ENCODE results near the gene DTNBP1.
A peak's percentile ranks its signal among the peaks of the same experiment; 100 is the strongest.

Gene DTNBP1, protein sequence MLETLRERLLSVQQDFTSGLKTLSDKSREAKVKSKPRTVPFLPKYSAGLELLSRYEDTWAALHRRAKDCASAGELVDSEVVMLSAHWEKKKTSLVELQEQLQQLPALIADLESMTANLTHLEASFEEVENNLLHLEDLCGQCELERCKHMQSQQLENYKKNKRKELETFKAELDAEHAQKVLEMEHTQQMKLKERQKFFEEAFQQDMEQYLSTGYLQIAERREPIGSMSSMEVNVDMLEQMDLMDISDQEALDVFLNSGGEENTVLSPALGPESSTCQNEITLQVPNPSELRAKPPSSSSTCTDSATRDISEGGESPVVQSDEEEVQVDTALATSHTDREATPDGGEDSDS

DNA sequence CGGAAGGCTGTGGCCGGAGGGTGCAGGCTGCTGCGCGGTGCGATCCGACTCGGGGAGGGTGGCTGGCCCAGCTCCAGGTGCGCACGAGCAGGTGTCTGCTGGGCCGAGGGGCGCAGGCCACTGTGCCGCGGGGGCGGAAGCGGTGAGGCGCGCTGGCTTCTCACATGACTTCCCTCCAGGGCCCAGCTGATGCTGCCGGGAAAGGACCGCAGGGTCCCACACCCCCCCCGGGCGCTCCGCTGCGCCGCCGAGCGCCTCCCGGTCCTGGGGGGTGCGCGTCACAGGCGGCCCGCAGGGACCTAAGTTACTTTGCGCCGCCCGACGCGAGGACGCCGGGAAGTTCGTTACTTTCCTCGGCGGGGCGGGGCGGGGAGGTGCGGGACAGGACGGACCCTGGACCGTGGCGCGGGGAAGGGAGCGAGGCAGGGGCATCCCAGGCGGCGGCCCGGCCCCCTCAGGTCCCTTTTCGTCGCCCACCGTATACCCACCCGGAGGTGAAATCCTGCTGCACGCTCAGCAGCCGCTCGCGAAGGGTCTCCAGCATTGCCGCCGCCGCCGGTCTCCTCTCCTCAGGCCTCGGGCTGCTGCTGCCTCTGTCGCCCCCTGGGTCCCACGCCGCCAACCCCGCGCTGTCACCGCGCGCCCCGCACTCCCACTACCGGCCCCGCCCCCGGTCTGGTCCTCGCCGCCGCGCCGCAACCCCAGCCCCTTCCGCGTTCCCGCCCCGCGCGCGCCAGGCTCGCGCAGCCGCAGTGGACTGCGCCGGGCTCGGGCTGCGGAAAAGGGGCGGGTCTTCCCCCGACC, at the start of gene DTNBP1:
Gene DTNBP1, minus strand, starts transcription at position 703 of the 804 bp plus-strand sequence. Its CDS starts 159 bp downstream, at position 544.
- DNase-seq = peak; percentile 76

DNA sequence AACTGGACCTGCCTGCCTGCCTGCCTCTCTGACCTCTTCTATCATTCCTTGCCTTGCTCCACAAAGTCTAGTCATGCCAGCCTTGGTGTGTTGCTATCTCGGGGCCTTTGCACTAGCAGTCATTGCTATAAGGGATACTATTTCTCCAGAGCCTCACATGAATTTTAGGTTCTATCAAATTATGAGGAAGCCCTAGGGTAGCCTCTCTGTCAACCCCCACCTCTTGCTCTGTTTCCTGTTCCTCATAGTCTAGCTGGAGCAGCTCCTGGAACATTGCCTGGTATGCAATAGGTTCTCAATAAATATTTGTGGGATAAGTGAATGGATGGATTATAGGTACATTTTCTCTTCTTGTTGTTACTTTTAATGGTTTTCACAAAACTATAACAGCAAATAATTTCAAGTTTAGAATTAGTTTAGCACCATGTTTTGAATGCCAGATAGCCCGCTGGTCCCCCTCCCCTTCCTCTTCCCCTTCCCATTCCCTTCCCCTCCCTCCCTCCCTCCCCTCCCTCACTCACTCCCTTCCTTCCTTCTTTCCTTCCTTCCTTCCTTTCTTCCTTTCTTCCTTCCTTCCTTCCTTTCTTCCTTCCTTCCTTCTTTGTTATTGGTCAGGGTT, 46.9 kb upstream of the DTNBP1 start:
- no peak for DNase-seq

DNA sequence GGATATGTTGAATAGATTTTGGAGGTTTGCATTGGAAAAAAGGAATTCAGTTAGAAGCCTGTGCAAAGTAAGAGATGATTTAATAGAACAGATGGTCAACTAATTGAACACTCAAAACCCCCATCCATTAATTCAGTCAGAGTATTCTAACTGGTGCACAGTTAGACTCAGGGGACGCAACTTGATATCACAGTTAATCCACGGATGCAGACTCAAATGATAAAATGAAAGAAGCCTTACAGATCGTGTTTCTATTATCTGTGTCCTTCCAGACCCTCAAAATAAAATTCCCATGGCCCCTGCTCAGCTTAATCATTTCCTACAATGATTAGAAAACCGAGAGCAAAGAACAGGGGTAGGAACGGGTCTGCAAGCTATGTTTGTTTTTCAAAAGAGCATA, 45.4 kb upstream of the DTNBP1 start:
- DNase-seq = no peak

DNA sequence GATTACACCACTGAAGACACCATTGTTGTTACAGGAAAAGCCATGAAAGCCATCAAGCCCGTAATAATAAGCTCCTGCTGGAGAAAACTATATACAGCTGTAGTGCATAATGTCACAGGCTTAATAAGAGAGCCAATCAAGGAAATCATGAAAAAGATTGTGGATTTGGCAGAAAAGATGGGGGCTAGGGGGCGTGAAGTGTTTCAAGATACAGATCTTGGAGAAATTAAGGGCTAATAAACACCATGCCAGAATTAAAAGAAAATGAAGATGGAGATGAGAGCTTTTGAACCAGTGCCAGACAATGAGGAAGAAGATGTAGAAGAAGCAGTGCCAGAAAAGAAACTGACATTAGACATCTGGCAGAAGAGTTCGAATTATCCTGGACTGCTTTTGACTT, 43.2 kb upstream of the DTNBP1 start:
- no peak for DNase-seq

DNA sequence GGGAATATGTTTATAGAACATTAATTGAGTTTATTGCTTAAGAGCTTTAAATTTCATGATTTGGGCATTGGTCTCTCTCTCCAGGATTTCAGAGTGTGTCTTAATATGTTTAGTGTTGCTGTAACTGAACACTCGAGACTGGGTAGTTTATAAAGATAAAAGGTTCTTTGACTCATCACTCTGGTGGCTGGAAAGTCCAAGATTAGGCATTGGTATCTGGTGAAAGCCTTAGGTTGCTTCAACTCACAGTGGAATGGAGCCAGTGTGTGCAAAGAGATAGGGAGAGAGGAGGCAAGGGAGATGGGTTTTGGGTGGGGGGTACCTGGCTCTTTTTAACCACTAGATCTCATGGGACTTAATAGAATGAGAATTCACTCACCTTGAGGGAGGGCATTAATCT, 35.6 kb upstream of the DTNBP1 start:
- DNase-seq = no peak

DNA sequence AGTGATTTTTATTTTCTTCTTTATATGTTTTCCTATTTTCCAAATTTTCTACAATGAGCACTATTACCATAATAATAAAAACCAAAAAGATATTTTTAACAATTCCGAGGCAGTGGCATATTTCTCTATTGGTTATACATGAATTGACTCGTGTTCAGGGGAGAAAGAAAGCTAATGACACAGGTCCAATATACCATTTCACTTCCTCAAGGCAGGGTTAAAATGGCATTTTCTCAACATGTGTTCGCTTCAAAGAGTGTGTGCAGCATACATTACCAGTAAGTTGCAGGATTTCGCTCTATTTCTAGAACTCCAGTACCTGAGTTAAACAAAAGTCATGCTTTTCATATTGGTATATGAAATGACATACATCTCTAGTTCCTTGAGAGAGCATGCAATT, 35.1 kb upstream of the DTNBP1 start:
- no peak for DNase-seq

DNA sequence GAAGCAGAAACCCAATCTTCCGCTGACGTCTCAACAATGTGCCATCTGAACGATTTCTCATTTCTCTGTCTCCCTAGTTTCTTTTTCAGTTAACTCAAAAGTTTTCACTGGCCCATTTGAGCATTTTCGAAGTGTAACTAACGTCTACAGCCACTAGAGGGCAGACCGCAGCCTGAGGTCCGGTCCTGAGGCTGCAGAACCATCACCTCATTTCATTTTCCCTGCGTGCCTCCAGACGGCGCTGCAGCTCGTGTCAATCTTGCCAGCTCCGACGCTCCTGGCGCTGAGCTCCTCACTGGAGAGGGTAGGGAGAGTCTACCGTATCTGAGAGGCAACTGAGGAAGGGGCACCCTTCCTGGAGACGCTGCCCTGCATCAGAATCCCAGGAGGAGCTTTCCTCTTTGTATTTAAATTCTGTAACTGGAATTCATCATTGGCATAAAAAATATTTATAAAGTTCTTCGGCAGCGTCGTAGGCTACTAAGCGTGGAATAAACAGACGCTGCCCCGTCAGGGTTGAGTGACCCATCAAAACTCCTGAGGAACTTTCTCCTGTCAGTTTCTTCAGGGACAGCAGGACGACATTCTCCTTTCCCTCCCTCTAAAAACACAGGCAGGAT, 28.5 kb upstream of the DTNBP1 start:
- peak; percentile 74 for DNase-seq

DNA sequence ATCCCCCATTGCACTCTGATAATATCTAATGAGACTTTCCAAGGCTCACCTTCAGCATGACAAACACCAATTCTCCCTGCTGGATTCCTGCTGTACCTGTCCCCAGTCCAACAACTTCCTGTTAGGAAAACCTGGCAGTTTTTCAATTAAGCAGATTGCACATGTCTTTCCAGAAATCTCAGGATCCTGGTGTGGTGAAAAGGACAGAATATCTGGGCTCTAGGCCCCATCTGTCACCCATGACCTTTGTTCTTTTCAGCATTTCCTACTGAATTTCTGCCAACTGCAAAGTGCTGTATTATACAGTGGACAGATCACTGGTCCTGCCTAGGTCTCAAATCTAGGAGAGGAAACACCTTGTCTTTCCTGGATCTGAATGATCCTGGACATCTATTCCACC, 27.7 kb upstream of the DTNBP1 start:
- no peak for DNase-seq

DNA sequence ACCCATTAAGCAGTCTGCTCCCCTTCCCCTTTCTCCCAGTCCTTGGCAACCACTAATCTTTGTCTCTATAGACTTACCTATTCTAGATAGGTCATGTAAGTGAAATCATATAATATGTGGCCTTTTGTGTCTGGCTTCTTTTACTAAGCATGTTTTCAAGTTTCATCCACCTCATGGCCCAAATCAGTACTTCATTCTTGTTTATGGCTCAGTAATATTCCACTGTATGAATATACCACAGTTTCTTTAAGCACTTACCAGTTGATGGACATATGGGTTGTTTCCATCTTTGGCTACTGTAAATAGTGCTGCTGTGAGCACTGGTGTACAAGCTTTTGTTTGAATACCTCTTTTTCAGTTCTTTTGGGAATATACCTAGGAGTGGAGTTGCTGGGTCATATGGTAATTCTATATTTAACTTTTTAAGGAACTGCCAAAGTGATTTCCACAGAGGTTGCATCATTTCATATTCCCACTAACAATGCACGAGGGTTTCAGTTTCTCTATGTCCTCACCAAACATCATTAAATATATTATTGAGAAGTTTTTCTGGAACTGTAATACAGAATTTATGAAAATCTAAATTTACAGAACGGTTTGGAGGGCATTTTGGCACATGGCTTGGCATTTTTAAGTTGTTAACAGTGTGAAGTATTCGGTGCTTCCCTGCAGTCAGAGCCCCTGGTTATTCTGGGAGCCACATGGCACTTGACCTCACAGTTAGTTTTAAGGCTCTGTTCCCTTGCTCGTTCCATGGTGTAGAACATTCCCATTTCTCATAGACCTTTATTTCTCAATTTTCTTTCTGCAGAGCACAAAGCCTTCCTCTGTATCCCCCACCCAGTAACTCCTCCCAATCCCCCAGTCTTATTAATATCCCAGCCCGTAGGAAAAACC, 27.0 kb upstream of the DTNBP1 start:
- no peak for DNase-seq

DNA sequence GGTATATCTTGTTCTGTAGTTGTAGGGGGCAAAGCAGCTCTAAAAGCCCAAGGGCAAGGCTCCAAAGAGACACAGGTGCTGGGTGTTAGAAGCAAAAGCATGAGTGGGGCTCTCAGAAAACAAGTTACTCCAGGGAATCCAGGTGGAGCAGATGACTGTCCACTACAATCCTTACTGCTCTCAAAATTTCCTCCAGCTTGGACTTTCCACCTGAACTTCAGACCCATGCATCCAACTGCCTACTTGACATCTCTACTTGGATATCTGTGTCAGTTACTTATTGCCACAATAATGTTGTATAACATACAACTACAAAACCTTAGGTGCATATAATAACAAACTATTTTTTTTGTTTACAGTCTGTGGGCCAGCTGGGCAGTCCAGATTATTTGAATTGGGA, 22.8 kb upstream of the DTNBP1 start:
- no peak for DNase-seq

DNA sequence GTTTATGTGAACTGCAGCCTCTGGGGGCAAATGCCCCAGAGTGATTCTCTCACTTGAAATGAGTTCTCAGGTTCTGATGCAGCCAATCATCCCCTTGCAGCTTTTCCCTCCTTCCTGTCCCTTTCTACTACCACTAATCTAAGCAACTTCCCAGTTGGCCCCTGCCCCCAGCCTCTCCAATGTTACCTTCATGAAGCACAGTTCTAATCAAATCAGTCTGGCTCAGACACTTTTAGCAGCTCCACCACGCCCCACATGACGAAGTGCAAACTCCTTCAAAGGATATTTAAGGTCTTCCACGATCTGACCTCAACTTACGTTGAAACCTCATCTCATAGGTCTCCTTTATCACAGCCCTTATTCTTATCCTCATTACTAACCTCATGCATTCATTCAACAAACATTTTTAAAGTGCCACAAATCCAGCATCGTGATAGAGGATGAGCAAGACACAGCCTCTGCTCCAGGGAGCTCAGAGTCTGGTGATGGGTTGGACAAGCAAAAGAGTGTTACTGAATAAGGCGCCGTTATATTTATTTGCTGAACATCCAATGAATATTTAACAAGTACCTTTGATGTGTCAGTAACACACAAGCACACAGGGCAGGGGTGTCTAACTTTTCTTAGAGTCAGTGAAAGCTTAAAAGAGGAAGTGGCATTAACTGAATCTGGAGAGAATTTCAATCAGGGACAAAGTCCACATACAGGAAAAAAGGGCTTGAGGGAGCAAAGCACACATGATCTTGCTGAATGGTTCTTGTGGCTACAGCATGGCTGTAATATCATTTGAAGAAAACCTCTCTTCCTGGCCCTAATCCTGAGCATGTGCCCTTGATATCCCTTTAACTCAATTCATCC, 20.4 kb upstream of the DTNBP1 start:
- DNase-seq = no peak

DNA sequence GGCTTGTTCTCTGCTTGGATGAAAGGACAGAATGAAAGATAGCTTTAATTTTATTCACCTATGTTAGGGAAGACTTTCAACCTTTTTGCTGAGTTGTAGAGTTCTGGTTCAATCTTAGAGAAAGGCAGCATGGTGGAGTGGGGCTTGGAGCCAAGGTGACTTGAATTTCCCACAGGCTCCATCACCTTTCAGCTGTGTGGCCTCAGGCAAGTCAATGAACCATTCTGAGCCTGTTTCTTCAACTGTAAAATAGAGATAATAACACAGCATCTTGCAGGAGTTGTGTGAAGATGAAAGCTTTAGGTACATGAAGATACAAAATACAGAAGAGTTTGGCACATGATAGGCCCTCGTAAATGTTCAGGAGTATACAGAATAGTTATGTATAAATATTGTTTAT, 19.1 kb upstream of the DTNBP1 start:
- DNase-seq = no peak

DNA sequence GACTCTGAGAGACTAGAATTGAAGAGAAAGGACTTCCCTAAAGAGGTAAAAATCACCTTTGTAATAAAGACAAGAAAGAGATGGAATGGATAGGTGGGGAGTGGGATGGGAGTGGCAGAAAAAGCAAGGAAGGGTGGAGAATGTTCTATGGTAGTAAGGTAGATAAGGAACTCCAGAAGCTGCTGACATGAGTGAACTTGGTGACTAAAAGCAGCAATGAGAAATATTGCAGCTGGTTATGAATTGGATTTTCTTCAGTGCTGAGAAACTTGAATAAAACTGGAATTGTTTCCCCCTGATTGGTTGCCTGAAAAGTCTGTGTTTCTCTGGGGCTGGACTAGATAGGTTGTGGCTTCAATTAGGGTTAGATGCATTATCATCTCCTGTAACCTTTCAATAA, 15.7 kb upstream of the DTNBP1 start:
- DNase-seq = no peak

DNA sequence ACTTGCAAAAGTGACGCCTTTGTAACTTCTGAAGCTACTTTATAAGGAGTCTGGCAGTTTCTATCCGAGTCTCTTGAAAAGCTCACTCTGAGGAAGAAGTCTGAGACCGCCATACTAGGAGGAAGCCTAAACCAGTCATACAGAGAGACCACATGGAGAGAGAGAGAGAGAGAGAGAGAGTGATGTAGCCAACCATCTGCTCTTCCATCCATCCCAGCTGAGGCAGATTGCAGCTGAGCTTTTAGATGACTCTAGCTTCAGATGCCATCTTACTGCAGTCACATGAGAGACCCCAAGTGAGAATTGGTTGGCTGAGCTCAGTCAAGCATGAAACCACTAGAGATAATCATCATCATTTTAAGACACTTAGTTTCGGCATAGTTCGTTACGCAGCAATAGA, 15.0 kb upstream of the DTNBP1 start:
- DNase-seq = no peak

DNA sequence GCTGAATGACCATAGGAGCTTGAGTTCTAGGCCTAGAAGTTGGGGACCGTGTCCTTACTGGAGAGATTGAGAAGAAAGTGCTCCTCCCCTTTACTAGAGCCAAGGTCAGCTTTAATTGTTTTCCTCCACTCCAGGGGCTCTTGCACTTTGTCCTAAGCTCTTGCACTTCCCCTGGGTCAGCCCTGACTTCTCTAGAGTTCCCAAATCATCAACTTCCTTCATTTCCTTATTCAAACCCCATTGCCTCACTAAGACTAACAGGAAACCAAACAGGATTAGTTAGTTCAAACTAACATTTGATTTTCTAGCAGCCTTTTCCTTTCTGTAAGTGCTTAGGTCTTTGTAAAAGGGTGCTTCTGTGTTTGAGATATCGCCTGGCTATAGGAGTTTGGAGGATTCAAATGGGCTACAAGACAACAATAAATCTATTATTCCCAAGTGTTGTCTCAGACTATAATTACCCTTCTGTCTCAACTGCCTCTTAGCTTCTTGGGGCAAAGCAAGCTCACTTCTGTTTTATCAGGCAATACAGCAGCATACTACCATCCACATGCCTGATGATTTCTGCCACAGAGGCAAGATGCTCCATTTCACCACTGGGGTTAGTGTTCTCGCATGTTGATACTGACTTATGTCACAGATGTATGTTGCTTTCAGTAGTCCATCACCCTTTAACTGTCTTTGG, 12.8 kb upstream of the DTNBP1 start:
- no peak for DNase-seq

DNA sequence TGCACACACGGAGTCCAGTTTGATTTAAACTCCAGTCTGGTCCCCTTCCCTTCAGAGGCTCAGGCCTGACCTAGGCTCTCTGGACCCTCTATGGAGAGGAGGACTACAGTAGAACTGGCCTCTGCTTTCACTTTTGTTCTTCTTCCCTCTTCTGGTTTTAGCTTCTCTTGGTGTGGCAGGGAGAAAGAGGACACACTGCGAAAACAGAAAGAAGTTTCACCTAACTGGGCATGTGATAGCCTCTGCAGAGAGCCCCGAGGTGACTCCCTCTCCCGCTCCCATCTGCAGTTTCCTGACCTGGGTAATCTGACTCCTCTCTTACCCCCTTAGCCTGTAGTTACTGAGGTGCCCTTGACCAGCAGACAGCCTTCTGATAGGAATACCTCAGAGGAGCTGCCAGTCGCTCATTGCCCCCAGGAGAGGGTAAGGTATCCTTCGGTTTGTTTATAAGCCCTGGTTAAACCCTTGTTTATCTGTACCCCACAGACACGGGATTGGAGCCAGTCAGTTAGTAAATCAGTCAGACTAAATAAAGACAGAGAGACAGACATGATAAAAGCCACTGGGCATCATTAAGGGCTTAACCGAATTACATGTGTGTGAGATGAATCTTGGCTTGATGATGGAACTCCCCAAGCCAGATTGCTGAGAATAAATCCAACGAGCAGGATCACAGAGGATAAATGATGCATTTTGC, 12.0 kb upstream of the DTNBP1 start:
- no peak for DNase-seq

DNA sequence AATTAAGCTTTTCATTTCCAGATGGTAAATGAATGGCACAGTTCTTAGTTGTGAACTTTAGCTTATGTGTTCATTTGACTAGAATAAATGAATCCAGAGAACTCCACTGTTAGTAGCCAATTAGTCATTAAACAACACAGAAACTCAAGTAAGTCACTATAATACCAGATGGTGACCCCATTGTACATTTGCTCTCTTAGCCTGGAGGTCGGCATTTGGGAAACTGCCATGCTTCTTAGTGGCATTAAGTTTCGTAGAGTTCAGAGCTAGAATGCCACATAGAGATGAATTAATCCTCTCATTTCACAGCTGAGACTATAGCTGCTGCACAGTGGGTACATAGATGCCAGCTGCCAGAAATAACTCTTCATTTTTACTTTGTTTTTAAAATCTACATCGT, 10.8 kb upstream of the DTNBP1 start:
- no peak for DNase-seq

DNA sequence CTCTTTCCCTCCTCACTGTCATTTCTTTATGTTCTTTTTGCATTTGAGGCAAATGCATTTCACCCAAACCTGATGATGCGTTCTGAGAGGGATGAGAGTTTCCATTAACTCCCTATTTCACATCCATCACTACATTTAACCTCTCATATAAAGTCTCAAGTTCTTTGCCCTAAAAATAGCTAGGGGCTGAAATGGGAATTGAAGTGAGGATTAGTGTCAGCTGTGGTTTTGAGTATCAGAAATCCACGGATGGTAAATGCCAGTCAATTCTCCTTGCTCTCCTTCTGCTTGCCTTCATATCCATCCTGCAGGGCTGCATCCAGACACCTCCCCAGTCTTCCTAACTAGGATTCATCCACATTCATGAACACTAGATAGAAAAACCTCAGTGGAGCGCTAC, 10.0 kb upstream of the DTNBP1 start:
- DNase-seq = no peak

DNA sequence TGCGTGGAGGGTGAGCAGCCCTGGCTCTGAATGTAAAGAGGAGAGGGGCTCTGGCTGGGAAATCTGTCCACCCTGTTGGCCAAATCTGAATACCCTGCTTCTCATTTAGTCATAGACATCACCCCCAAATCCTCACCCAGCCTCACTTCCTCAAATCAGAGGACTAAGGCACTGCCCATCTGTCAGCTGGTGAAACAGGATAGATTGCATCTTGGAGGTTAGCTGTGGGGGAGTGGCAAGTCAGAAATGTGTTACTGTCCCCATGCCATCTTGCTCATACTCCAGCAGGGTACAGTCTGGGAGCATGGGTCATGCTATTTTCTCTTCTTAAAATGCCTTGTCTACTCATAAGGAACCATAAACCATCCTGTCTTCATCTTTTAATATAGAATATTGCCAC, 9.5 kb upstream of the DTNBP1 start:
- DNase-seq = no peak

DNA sequence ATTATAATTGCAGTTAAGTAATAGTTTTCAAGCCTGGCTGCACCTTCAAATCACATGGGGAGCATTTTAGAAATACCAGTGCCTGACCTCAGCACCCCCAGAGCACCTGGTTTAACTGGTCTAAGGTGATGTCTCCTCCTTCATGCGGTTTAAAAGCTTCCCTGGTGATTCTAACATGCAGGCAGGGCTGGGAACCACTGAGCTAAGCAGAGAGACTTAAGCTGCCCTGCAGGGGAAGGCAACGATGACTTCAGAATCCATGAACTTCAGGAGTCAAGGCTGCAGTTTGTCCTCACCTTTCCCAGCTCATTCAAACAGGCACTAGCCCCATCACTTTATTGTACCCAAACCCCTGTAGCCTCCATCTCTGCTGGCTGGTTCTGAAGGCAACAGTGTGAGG, 6.1 kb upstream of the DTNBP1 start:
- no peak for DNase-seq
